ENCODE measurements around the gene PAQR6.

- TF ChIP-seq CTCF (IDR thresholded peaks at IDR 0.05; ENCODE audit: poor library complexity, severe bottlenecking): no peak
- no peak for TF ChIP-seq POLR2AphosphoS5 (IDR thresholded peaks at IDR 0.05)
- no peak for TF ChIP-seq EP300 (conservative IDR thresholded peaks at IDR 0.05; ENCODE audit: poor library complexity, severe bottlenecking)
- no peak for TF ChIP-seq EZH2 (IDR thresholded peaks at IDR 0.05; ENCODE audit: borderline replicate concordance, insufficient read depth, low read length, poor library complexity, severe bottlenecking)
- TF ChIP-seq RAD21 (conservative IDR thresholded peaks at IDR 0.05): no peak
- no peak for TF ChIP-seq MXI1 (conservative IDR thresholded peaks at IDR 0.05; ENCODE audit: poor library complexity, severe bottlenecking)
- TF ChIP-seq REST (IDR thresholded peaks at IDR 0.05; ENCODE audit: borderline replicate concordance): no peak
- no peak for TF ChIP-seq TAF1 (IDR thresholded peaks at IDR 0.05; ENCODE audit: low read depth)
These were observed 43.6 kb upstream of the PAQR6 start for GRCh38 chr1:156291226-156292061.

Measured in neural cell (in vitro differentiated cells).